MM.1S (cell line): ENCODE results near the gene ERC2.

Experiments
- CTCF ChIP-seq: fragments of 300-600 bp; sonication (generic); IDR thresholded peaks from 2 replicates; pipeline ENCODE4 v1.5.1; 2016; ENCODE audit warnings: antibody characterized with exemption, low read length, mixed read lengths
- EZH2 ChIP-seq: fragments of 300-600 bp; sonication (generic); optimal IDR thresholded peaks from 2 replicates; pipeline ENCODE3; 2017; ENCODE audit warnings: low read depth, mild to moderate bottlenecking, antibody characterized with exemption, low read length, mixed read lengths
- EZH2phosphoT487 ChIP-seq: fragments of 300-600 bp; sonication (generic); IDR thresholded peaks from 2 replicates; pipeline ENCODE4 v1.6.1; 2018; ENCODE audit warnings: antibody characterized with exemption, low read length

- TF ChIP-seq EZH2phosphoT487 (no peak), CTCF (no peak), EZH2 (no peak)
Measured at GRCh38 chr3:55888282-55888885, 579.9 kb downstream of the ERC2 start.
